Measurements from ENCODE around the gene LTBP3.

Gene LTBP3

GRCh38 chr11:65558002-65558929 is at the start of gene LTBP3:
Gene LTBP3 (minus strand): TSS chr11:65558359. CDS start chr11:65557959, 400 bp downstream.
- DNase-seq (ENCODE audit: low read depth): no peak

- DNase-seq (ENCODE audit: low read depth): no peak
Observed at GRCh38 chr11:65606876-65607613, 48.9 kb upstream of the LTBP3 start.

GRCh38 chr11:65604258-65604657 is 46.1 kb upstream of the LTBP3 start:
- no peak for DNase-seq (ENCODE audit: low read depth)

- no peak for DNase-seq (ENCODE audit: low read depth)
Observed at GRCh38 chr11:65599955-65600246, 41.7 kb upstream of the LTBP3 start.

GRCh38 chr11:65599216-65599954 is 41.2 kb upstream of the LTBP3 start:
- DNase-seq (ENCODE audit: low read depth): no peak

- DNase-seq (ENCODE audit: low read depth): no peak
Observed at GRCh38 chr11:65598258-65598699, 40.1 kb upstream of the LTBP3 start.

- no peak for DNase-seq (ENCODE audit: low read depth)
Observed at GRCh38 chr11:65596520-65596919, 38.4 kb upstream of the LTBP3 start.

GRCh38 chr11:65595543-65596281 is 37.6 kb upstream of the LTBP3 start, which contains the start of gene KCNK7:
Gene KCNK7 (minus strand): TSS chr11:65595800. CDS start chr11:65595772, 28 bp downstream.
- no peak for DNase-seq (ENCODE audit: low read depth)

- no peak for DNase-seq (ENCODE audit: low read depth)
Observed at GRCh38 chr11:65595131-65595530, 37.0 kb upstream of the LTBP3 start.

- no peak for DNase-seq (ENCODE audit: low read depth)
Observed at GRCh38 chr11:65593518-65594414, 35.6 kb upstream of the LTBP3 start.

GRCh38 chr11:65592858-65593517 is 34.8 kb upstream of the LTBP3 start:
- DNase-seq (ENCODE audit: low read depth): no peak

- DNase-seq (ENCODE audit: low read depth): no peak
Observed at GRCh38 chr11:65591939-65592857, 34.0 kb upstream of the LTBP3 start.

GRCh38 chr11:65590240-65590738 is 32.1 kb upstream of the LTBP3 start:
- no peak for DNase-seq (ENCODE audit: low read depth)

- DNase-seq (ENCODE audit: low read depth): no peak
Observed at GRCh38 chr11:65589444-65590239, 31.5 kb upstream of the LTBP3 start.

- DNase-seq (ENCODE audit: low read depth): peak; percentile 61
Observed at GRCh38 chr11:65588199-65589054, 30.3 kb upstream of the LTBP3 start.

- DNase-seq (ENCODE audit: low read depth): no peak
Observed at GRCh38 chr11:65586676-65587075, 28.5 kb upstream of the LTBP3 start.

GRCh38 chr11:65586247-65586630 is 28.1 kb upstream of the LTBP3 start:
- no peak for DNase-seq (ENCODE audit: low read depth)
